Measurements from ENCODE around the gene STOML3. TPM values are rescaled to one million over a fixed set of nuclear protein-coding genes. Genes with fewer than 3 reads are reported as not detected.

STOML3 gene
- polyA plus RNA-seq, result not detected
- long read RNA-seq, donor 1, result 0 reads
- long read RNA-seq, donor 2, result 0 reads
- long read RNA-seq, donor 3, result 0 reads
- long read RNA-seq, donor 4, result 0 reads
- long read RNA-seq, donor 5, result 0 reads
- long read RNA-seq, donor 6, result 0 reads
- long read RNA-seq, donor 7, result 0 reads
- long read RNA-seq, donor 8, result 0 reads
- long read RNA-seq, donor 9, result 0 reads
- long read RNA-seq, donor 10, result 0 reads

- Histone ChIP-seq H3K9me3 (ENCODE audit: control insufficient read depth in 2 of 2, insufficient read depth in 1 of 2, low read depth in 1 of 2, low read length in 1 of 2) (no peaks in the 10 kb centered on the region), H3K4me3 (ENCODE audit: low read depth in 1 of 3, low read length in 3 of 3) (no peak within 1 kb of the TSS), H3K27ac (ENCODE audit: low read depth in 1 of 3, low read length in 2 of 3) (no peak within 1 kb of the TSS), H3K4me1 (ENCODE audit: control insufficient read depth in 3 of 3, insufficient read depth in 2 of 3, low read depth in 1 of 3, low read length in 2 of 3) (no peaks in the 10 kb centered on the region), H3K27me3 (ENCODE audit: control insufficient read depth in 3 of 3, insufficient read depth in 3 of 3, low read length in 3 of 3) (peaks cover 0 to 2% (median 0%) of the 10 kb centered on the region in 3 donors), H3K36me3 (ENCODE audit: control insufficient read depth in 3 of 3, insufficient read depth in 2 of 3, low read depth in 1 of 3, low read length in 3 of 3) (no peaks in the 10 kb centered on the region)
- FAIRE-seq (no peak), DNase-seq (no peak)
Measured at GRCh38 chr13:38990693-38991092, at the start of gene STOML3. Gene STOML3, minus strand, starts transcription at chr13:38990831. Its CDS starts 110 bp downstream, at chr13:38990721.

- no peak for FAIRE-seq
Measured at GRCh38 chr13:39040206-39040605, 49.6 kb upstream of the STOML3 start.

GRCh38 chr13:39039041-39039440 is 48.4 kb upstream of the STOML3 start:
- no peak for DNase-seq
- peaks cover 0 to 7% (median 2%) of the 10 kb centered on the region in 3 donors for H3K4me1 ChIP-seq (ENCODE audit: control insufficient read depth in 3 of 3, insufficient read depth in 2 of 3, low read depth in 1 of 3, low read length in 2 of 3)
- FAIRE-seq, result no peak
- H3K27ac ChIP-seq (ENCODE audit: low read depth in 1 of 3, low read length in 2 of 3), result peak overlapping the region in 2 of 3 donors; percentile 84 to 92
- H3K4me3 ChIP-seq (ENCODE audit: low read depth in 1 of 3, low read length in 3 of 3), result peak overlapping the region; percentile 83 to 99 (median 90)
- 7 to 14% (median 9%) methylated on average over 7 of the region's 7 CpGs for WGBS, 3 donors
- no peaks in the 10 kb centered on the region for H3K27me3 ChIP-seq (ENCODE audit: control insufficient read depth in 3 of 3, insufficient read depth in 3 of 3, low read length in 3 of 3)
- H3K36me3 ChIP-seq (ENCODE audit: control insufficient read depth in 3 of 3, insufficient read depth in 2 of 3, low read depth in 1 of 3, low read length in 3 of 3), result no peaks in the 10 kb centered on the region
- H3K9me3 ChIP-seq (ENCODE audit: control insufficient read depth in 2 of 2, insufficient read depth in 1 of 2, low read depth in 1 of 2, low read length in 1 of 2), result no peaks in the 10 kb centered on the region

More at GRCh38 chr13:39040206-39040605, 49.6 kb upstream of the STOML3 start:
- no peaks in the 10 kb centered on the region for H3K27me3 ChIP-seq (ENCODE audit: control insufficient read depth in 3 of 3, insufficient read depth in 3 of 3, low read length in 3 of 3)
- DNase-seq, result peak in 1 of 2 donors; percentile 58
- peak overlapping the region in 1 of 3 donors; percentile 18 for H3K4me3 ChIP-seq (ENCODE audit: low read depth in 1 of 3, low read length in 3 of 3)
- no peaks in the 10 kb centered on the region for H3K36me3 ChIP-seq (ENCODE audit: control insufficient read depth in 3 of 3, insufficient read depth in 2 of 3, low read depth in 1 of 3, low read length in 3 of 3)
- peak overlapping the region in 1 of 3 donors; percentile 75 for H3K27ac ChIP-seq (ENCODE audit: low read depth in 1 of 3, low read length in 2 of 3)
- WGBS, 3 donors, result 45 to 50% (median 46%) methylated on average over 1 of the region's 1 CpG
- peaks cover 0 to 2% (median under 1%) of the 10 kb centered on the region in 3 donors for H3K4me1 ChIP-seq (ENCODE audit: control insufficient read depth in 3 of 3, insufficient read depth in 2 of 3, low read depth in 1 of 3, low read length in 2 of 3)
- no peaks in the 10 kb centered on the region for H3K9me3 ChIP-seq (ENCODE audit: control insufficient read depth in 2 of 2, insufficient read depth in 1 of 2, low read depth in 1 of 2, low read length in 1 of 2)

- peak overlapping the region; percentile 45 to 92 (median 84) for H3K27ac ChIP-seq (ENCODE audit: low read depth in 1 of 3, low read length in 2 of 3)
- peaks cover 0 to 7% (median 2%) of the 10 kb centered on the region in 3 donors for H3K4me1 ChIP-seq (ENCODE audit: control insufficient read depth in 3 of 3, insufficient read depth in 2 of 3, low read depth in 1 of 3, low read length in 2 of 3)
- no peaks in the 10 kb centered on the region for H3K9me3 ChIP-seq (ENCODE audit: control insufficient read depth in 2 of 2, insufficient read depth in 1 of 2, low read depth in 1 of 2, low read length in 1 of 2)
- H3K27me3 ChIP-seq (ENCODE audit: control insufficient read depth in 3 of 3, insufficient read depth in 3 of 3, low read length in 3 of 3), result no peaks in the 10 kb centered on the region
- DNase-seq, result peak in 1 of 2 donors; percentile 42
- peak overlapping the region; percentile 83 to 99 (median 90) for H3K4me3 ChIP-seq (ENCODE audit: low read depth in 1 of 3, low read length in 3 of 3)
- WGBS, 3 donors, result 0 to 1% (median 0%) methylated on average over 15 of the region's 15 CpGs
- H3K36me3 ChIP-seq (ENCODE audit: control insufficient read depth in 3 of 3, insufficient read depth in 2 of 3, low read depth in 1 of 3, low read length in 3 of 3), result no peaks in the 10 kb centered on the region
- no peak for FAIRE-seq
Measured at GRCh38 chr13:39038569-39039030, 48.0 kb upstream of the STOML3 start.

GRCh38 chr13:39037880-39038568 is 47.4 kb upstream of the STOML3 start, which contains the start of the genes NHLRC3 and PROSER1:
Gene NHLRC3, plus strand, starts transcription at chr13:39038456. Its CDS starts 184 bp downstream, at chr13:39038640.
Gene PROSER1, minus strand, starts transcription at chr13:39038089. Its CDS starts 847 bp downstream, at chr13:39037242.
- peak within 1 kb of the TSS; percentile 83 to 99 (median 90) for H3K4me3 ChIP-seq (ENCODE audit: low read depth in 1 of 3, low read length in 3 of 3)
- peak; percentile 83 to 97 for DNase-seq
- no peaks in the 10 kb centered on the region for H3K9me3 ChIP-seq (ENCODE audit: control insufficient read depth in 2 of 2, insufficient read depth in 1 of 2, low read depth in 1 of 2, low read length in 1 of 2)
- peaks cover 0 to 7% (median 2%) of the 10 kb centered on the region in 3 donors for H3K4me1 ChIP-seq (ENCODE audit: control insufficient read depth in 3 of 3, insufficient read depth in 2 of 3, low read depth in 1 of 3, low read length in 2 of 3)
- no peaks in the 10 kb centered on the region for H3K36me3 ChIP-seq (ENCODE audit: control insufficient read depth in 3 of 3, insufficient read depth in 2 of 3, low read depth in 1 of 3, low read length in 3 of 3)
- 0% methylated on average over 41 of the region's 41 CpGs for WGBS, 3 donors
- peak within 1 kb of the TSS; percentile 84 to 95 (median 92) for H3K27ac ChIP-seq (ENCODE audit: low read depth in 1 of 3, low read length in 2 of 3)
- H3K27me3 ChIP-seq (ENCODE audit: control insufficient read depth in 3 of 3, insufficient read depth in 3 of 3, low read length in 3 of 3), result no peaks in the 10 kb centered on the region
- no peak for FAIRE-seq

GRCh38 chr13:39037410-39037879 is 46.8 kb upstream of the STOML3 start:
- DNase-seq (peak in 1 of 2 donors; percentile 72), FAIRE-seq (no peak)
- no peaks in the 10 kb centered on the region for H3K36me3 ChIP-seq (ENCODE audit: control insufficient read depth in 3 of 3, insufficient read depth in 2 of 3, low read depth in 1 of 3, low read length in 3 of 3)
- peaks cover 0 to 7% (median 2%) of the 10 kb centered on the region in 3 donors for H3K4me1 ChIP-seq (ENCODE audit: control insufficient read depth in 3 of 3, insufficient read depth in 2 of 3, low read depth in 1 of 3, low read length in 2 of 3)
- WGBS, 3 donors, result 0% methylated on average over 38 to 39 of the region's 39 CpGs
- no peaks in the 10 kb centered on the region for H3K27me3 ChIP-seq (ENCODE audit: control insufficient read depth in 3 of 3, insufficient read depth in 3 of 3, low read length in 3 of 3)
- H3K27ac ChIP-seq (ENCODE audit: low read depth in 1 of 3, low read length in 2 of 3), result peak overlapping the region; percentile 84 to 95 (median 92)
- H3K4me3 ChIP-seq (ENCODE audit: low read depth in 1 of 3, low read length in 3 of 3), result peak overlapping the region; percentile 83 to 99 (median 90)
- H3K9me3 ChIP-seq (ENCODE audit: control insufficient read depth in 2 of 2, insufficient read depth in 1 of 2, low read depth in 1 of 2, low read length in 1 of 2), result no peaks in the 10 kb centered on the region

- H3K27ac ChIP-seq (ENCODE audit: low read depth in 1 of 3, low read length in 2 of 3), result peak overlapping the region in 1 of 3 donors; percentile 84
- FAIRE-seq, result no peak
- 0 to 2% (median 0%) methylated on average over 9 of the region's 9 CpGs for WGBS, 3 donors
- H3K9me3 ChIP-seq (ENCODE audit: control insufficient read depth in 2 of 2, insufficient read depth in 1 of 2, low read depth in 1 of 2, low read length in 1 of 2), result no peaks in the 10 kb centered on the region
- peak; percentile 45 to 66 for DNase-seq
- no peaks in the 10 kb centered on the region for H3K36me3 ChIP-seq (ENCODE audit: control insufficient read depth in 3 of 3, insufficient read depth in 2 of 3, low read depth in 1 of 3, low read length in 3 of 3)
- H3K4me1 ChIP-seq (ENCODE audit: control insufficient read depth in 3 of 3, insufficient read depth in 2 of 3, low read depth in 1 of 3, low read length in 2 of 3), result peaks cover 0 to 7% (median 2%) of the 10 kb centered on the region in 3 donors
- H3K27me3 ChIP-seq (ENCODE audit: control insufficient read depth in 3 of 3, insufficient read depth in 3 of 3, low read length in 3 of 3), result no peaks in the 10 kb centered on the region
- peak overlapping the region; percentile 83 to 99 (median 90) for H3K4me3 ChIP-seq (ENCODE audit: low read depth in 1 of 3, low read length in 3 of 3)
Measured at GRCh38 chr13:39036212-39036611, 45.6 kb upstream of the STOML3 start.

- Histone ChIP-seq H3K9me3 (ENCODE audit: control insufficient read depth in 2 of 2, insufficient read depth in 1 of 2, low read depth in 1 of 2, low read length in 1 of 2) (no peaks in the 10 kb centered on the region), H3K4me1 (ENCODE audit: control insufficient read depth in 3 of 3, insufficient read depth in 2 of 3, low read depth in 1 of 3, low read length in 2 of 3) (peaks cover 0 to 7% (median 2%) of the 10 kb centered on the region in 3 donors), H3K27ac (ENCODE audit: low read depth in 1 of 3, low read length in 2 of 3) (peak overlapping the region in 1 of 3 donors; percentile 5), H3K36me3 (ENCODE audit: control insufficient read depth in 3 of 3, insufficient read depth in 2 of 3, low read depth in 1 of 3, low read length in 3 of 3) (peaks cover 0 to under 1% (median 0%) of the 10 kb centered on the region in 3 donors), H3K27me3 (ENCODE audit: control insufficient read depth in 3 of 3, insufficient read depth in 3 of 3, low read length in 3 of 3) (no peaks in the 10 kb centered on the region), H3K4me3 (ENCODE audit: low read depth in 1 of 3, low read length in 3 of 3) (peak overlapping the region in 2 of 3 donors; percentile 26 to 39)
- DNase-seq (no peak), FAIRE-seq (no peak)
- WGBS, 3 donors, result 9 to 18% (median 12%) methylated on average over 2 of the region's 2 CpGs
Measured at GRCh38 chr13:39035799-39036198, 45.2 kb upstream of the STOML3 start.
